Stimulated activated CD8-positive, alpha-beta memory T cell treated with anti-CD3 and anti-CD28 coated beads, Interleukin-12 subunit alpha, Interleukin-12 subunit beta, amount 100 ng/mL, for 24 hours (primary cell): ENCODE measurements around the gene LIMCH1.
"Not testable (repeated sequence)": the region's sequence is repeated elsewhere in the genome, so short reads cannot be mapped to it uniquely, and the experiment has no call there.

Experiments
- DNase-seq: peaks from one replicate; pipeline ENCODE4 v3.0.0-alpha.2; 2020; ENCODE audit errors: extremely low read depth

LIMCH1 gene

DNA sequence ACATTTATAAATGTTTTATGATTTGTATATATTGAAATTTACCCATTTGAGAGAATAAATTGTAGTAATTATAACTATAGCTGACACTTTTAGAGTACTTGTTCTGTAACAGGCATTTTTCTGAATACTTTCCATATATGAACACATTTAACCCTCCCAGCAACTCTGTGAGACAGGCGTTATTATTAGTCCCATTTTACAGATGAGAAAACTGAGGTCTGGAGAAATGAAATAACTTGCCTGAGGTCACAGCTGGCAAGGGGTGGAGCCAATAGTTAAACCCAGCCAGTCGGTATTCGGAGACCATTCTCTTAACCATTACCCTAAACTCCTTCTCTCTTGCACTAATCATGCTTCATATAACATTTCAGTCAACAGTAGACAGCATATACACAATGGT, 72.5 kb downstream of the LIMCH1 start:
- DNase-seq: no peak

DNA sequence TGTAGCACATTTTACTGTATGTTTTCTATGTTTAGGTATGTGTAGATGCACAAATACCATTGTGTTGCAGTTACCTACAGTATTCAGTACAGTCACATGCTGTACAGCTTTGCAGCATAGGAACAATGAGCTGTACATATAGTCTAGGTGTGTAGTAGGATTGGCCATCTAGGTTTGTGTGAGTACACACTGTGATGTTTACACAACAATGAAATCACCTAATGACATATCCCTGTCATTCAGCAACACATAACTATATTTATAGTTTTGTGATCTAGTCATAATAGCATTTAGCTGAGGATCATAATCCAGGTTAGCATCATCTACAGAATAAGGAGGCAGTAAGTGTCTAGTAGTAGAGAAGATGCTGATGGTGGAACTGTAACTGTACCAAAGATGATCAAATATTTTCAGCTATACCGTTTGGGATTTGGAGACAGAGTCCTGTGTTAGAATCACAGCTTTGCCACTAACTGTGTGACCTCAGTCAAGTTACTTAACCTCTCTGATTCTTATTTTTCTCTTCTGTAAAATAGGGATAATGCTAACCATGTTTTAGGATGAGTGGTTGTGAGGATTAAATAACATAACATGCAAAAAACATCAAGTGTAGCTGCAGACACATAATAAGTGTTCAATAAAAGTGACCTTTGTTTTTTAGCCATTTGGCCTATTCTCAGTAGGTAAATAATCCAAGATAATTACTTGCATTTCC, 73.3 kb downstream of the LIMCH1 start:
- no peak for DNase-seq

DNA sequence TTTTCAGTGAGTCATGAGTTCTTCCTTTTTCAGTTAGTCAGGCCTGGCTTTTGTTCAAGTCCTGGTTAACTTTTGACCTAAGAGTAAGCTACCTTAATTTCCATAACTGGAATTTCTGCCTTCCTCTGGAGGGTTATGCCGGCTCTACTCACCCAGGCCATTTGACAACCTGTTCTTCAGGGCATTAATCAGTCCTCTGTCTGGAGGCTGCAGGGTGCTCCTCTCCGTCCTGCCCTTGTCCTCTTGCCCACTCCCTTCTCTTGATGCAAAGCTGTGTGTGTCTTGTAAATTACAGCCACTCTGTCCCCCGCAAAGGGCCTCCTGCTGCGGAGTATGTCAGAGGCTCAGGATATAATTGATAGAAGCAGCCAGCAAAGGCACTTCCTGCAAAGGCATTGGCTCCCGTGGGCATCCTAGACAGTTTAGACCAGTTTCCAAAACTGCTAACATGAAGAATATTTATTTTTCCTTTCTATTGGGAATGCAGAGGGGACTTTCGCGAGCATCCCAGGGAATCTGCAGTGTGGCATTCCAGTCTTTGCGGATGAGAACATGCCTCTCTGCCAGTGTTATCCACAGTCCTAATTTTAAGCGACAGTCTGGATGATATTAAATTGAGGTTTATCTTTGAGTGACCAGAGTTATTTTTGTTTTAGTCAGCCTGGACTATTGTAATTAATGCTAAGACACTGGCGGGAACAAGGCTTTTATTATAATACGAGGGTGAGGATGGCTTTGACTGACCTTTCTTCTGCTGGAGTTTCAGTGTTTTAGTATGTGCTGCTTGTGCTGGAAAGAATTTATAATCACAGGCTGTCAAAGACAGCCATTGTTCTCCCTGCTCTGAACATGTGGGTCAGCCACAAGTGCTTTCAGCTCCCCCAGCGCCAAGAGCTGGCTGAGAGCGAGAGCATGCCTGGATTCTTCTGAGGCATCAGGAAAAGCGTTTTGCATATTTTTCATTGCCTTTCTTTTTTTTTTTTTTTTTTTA, 74.2 kb downstream of the LIMCH1 start:
- no peak for DNase-seq

DNA sequence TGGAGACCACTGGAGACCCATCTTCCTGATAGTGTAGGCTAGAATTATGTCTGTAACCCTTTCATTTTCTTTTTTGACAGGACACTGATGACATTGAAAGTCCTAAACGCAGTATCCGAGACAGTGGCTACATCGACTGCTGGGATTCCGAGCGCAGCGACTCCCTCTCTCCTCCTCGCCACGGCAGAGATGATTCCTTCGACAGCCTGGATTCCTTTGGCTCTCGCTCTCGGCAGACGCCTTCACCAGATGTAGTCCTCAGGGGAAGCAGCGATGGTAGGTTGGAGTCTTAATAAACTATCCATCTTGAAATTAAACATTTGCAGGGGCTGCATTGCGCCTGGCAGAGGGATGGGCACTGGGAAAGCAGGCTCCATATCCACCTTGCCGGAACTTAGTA, 75.4 kb downstream of the LIMCH1 start:
- no peak for DNase-seq

DNA sequence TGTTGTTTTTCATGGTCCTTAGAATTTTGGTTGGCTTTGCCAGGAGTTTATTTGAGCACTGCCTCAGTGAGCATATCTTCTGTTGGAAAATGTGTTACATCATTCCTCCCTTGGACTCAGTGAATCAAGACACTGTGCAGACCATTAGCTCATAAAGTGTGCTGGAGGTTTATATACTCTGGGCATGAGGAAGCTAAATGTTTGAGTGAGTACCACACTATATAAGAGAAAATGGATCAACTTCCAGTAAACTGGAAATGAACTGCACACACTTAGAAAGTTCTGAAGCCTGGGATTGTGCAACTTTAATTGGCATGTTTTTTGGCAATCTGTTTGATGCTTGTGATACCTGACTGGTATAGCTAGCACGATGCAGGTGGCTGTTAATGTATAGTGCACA, 75.9 kb downstream of the LIMCH1 start:
- DNase-seq: no peak

DNA sequence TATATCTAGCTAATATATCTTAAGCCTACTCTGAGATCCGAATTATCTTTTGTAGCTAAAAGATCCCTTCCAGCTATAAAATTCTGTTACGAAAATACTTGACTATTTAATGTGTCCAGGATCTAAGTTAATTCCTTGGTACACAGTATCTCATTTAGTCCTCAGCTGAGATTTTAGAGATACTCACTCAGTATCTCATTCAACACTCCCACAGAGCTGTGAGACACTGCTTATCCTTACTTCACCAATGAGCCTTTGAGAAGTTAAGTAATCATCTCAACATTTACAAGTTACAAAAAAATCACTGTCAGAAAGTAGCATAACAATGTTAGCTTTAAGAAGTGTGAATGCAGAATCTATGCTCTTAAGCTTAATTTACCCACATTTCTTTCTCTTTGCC, 76.6 kb downstream of the LIMCH1 start:
- DNase-seq: no peak

DNA sequence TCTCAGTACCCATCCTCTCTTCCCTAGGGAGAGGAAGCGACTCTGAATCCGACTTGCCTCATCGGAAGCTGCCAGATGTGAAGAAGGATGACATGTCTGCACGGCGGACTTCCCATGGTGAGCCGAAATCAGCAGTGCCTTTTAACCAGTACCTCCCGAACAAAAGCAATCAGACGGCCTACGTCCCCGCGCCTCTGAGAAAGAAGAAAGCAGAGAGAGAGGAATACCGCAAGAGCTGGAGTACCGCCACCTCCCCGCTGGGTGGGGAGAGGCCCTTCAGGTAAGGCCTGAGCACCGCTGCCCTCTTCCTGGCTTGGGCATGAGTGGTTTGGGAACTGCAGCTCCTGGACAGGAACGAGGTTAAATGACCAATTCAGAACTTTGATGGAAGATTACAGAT, 81.2 kb downstream of the LIMCH1 start:
- DNase-seq: no peak

DNA sequence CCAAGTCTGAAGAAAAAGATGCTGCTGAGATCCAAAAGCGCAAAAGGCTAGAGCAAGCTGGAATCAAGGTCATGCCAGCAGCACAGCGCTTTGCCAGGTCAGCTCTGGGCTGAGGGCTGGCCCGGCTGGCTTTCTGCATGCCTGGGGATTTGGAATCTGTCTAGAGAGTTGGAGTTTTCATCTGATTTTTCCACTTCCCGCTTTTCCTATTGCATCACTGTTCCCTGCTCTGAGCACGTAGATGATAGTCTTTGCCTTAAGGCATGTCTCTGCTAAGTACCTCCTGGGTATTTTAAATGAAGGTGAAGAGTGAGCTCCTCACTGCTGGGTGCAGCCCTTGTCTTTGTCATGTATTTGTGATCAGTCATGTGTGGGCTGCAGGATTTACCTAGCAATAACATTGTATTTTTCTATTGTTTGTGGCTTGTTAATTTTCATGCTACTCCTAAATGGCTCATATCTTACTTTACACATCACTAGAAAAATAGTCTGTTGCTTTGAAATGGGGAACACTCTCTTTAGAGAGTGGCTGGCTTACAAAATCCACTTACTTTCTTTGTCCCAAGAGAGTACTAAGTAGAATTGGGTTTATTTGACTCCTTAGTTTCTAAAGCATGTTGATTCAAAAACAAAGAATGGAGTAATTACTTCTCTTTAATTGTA, 82.8 kb downstream of the LIMCH1 start:
- DNase-seq: no peak

DNA sequence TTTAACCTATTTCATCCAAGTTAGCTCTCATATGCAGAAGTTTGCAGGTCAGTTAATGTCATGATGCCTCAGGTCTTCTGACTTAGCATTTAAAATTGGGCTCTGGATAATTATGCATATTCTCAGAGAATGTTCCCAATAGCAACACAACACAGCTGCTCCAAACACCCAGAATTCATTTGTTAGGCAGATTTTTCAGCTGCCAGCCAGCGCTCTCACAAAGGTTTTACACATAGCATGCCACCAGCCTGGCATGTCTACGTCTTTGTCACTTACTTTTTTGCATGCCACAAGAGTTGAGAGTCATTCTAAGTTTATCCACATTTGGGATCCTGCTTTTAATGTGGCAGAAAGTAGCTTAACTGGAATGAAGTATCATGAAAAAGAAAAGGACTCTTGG, 84.8 kb downstream of the LIMCH1 start:
- DNase-seq: no peak

DNA sequence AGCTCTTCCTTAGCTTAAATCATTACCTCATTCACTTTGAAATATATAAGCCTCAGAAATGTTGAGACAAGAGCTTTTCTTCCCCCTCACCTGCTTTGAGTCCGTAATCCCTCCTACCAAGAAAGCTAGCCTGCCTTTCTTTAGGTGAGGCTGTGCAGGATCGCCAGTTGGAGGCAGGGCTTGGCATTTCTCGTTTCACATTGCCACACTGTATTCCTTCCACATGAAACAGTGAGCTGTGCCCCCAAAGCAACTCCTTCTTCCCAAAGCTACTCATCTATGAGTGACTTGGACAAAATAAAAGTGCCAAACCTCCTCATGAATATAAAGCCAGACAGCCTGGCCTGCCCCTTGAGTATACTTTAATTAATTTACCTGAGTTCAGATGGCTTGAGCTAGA, 86.8 kb downstream of the LIMCH1 start:
- DNase-seq: no peak

DNA sequence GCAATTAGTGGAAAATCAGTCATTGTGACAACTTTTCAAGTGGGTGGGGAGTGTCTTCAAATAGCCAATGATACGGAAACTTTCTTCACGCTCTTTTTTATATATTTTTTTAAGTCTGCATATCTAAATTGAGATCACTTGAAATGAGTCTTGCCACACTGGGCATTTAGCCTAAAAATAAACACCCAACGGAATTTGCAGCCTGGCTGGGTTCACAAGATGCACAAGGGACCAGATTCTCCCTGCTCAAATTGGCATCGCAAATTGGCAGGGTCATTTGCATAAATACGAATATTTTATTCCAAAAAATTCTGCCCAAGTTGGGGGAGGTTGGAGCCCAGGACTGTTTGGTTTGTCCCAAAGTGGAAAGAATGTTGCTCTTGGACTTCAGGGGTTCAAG, 87.6 kb downstream of the LIMCH1 start:
- no peak for DNase-seq

DNA sequence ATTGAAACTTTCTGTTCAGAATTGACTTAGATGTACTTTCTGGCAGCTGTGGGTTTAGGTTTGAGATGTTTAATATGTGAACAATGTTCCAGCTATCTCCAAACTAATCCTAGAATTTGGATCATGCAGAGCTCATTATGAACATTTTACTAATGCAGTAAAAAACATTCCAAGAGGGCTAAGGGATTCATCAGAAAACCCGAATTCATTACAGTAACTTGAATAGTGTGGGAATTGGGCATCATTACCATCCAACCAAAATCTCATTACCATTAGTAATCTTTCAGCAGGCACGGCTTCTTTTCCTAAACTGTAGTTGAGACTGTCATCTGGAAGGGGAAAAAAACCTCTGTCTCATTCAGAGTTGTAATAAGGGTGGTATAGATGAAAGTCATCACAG, 91.0 kb downstream of the LIMCH1 start:
- no peak for DNase-seq

DNA sequence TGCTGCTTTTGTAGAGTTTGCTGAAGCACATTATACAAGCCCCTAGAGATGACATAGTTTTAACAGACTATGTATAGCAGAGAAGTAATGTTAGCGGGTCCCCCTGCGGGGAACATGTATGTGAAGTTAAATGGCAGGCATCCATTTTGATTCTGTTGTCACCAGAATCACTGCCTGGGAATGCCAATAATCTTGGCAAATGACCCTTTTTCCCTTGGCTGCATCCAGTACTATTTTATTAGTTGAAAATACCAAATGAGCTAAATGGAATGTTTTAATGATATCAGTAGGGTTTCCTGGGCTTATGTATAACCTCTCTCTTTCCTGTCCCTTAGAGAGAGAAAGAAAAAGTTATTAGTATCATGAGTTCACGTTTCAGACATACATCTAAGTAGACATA, 93.6 kb downstream of the LIMCH1 start:
- no peak for DNase-seq

DNA sequence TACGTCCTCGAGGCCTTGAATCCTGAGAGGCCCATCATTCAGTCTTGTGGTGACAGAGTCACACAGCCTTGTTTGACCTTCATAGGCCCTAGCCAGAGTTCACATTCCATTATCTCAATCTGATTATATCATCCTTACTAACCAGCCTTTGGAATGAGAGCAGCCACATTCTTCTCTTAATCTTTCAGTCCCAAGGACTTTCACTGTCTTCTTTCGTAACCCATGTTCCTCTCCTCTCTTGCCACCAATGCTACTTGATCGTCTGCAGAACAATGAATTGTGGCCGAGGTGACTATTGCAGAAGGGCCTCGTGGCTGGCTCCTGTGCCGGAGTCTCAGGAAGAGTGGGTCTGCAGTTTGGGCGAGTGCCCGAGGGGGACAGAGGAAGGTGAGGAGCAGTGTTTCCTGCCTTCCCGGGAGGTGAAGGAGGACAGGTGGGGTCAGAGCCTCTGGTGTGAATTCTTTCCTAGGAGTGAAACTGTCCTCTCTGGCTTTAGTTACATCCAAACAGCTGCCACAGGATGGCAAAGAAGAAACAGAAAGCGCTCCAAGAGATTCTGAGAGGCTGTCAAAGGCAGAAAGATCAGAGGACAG, 94.6 kb downstream of the LIMCH1 start:
- no peak for DNase-seq

DNA sequence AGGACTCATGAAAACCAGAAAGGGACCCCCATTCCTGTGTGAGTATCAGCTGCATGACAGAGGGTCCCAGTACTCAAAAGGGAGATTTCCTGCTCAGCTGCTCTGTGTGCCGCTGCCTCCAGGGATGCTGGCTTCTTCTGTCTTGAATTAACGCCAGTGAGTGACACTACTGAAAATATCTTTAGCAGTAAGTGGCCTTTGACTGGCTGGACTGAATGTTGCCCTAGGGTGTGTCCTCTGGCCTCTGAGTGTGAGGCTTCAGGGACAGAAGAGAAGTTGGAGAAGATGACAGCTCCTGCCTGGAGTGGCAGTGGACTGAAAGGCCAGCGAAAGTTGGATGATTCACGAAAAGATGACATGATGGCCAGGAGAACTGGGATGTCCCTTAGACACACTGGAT, 95.4 kb downstream of the LIMCH1 start:
- DNase-seq: no peak

DNA sequence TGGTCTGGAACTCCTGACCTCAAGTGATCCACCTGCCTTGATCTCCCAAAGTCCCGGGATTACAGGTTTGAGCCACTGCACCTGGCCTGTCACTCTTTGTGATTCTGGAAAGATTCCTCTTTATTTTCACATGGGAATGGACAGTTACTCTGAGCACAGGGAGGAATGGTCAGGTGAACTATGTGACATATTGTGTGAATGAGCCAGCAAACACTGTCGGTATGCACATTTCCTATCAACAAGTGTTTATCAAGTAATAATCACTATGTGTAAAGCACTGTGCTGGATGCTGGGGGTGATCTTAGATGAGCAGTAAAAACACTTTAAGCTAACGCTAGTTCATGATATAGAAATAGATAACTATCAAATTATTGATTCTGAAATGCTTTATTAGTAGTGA, 97.5 kb downstream of the LIMCH1 start:
- no peak for DNase-seq

DNA sequence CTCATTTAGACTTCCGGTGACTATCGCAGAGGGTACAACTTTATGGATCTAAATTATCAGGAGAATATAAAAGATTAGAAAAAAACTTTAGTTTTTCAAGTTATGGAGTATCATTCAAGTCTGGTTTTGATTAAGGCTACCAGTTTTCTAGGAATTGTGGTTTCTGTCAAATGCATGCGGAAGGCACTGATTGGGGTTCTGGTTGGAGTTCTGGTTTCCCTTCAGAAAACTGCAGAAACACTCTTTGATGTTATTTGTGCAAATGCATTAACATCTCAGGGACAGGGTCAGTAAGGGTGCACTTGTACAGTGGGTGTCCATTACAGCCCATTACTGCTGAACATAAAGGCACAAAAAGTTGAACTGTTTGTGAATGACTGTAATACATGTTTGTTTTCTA, 100.2 kb downstream of the LIMCH1 start:
- no peak for DNase-seq

DNA sequence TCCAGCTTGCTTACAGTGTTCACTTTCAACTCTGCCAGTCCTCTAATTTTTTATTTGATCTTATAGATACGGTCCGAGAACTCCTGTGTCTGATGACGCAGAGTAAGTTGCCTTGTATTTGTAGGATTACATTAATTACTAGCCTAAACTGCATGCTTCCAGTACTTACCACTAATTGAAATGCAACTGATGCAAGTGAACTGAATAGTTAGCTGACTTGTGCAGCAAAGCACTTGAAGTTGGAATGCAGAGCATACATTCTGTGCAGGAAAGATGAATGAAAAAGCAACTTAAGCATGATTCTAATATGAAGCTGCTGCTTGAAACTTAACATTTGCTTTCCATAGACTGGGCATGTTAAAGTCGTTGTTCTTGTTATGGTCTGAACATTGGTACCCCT, 100.9 kb downstream of the LIMCH1 start:
- no peak for DNase-seq

DNA sequence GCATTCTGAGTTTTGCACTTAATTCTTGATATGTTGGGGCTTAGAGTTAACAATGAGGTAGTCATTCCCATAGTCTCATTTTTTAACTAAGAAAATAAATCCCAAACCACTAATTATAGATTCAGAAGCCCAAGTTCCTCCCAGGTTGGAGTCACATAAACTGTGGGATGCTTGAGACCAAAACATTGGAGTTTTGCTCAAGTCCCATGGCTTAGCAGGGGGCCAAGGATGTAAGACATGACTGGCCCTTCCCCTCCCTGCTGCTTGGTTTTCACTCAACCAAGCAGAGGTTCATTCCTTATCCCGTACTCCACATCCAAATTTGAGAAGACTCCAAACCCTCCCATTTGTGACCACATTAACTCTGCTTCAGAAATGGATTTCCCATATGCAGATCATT, 101.3 kb downstream of the LIMCH1 start:
- DNase-seq: no peak

DNA sequence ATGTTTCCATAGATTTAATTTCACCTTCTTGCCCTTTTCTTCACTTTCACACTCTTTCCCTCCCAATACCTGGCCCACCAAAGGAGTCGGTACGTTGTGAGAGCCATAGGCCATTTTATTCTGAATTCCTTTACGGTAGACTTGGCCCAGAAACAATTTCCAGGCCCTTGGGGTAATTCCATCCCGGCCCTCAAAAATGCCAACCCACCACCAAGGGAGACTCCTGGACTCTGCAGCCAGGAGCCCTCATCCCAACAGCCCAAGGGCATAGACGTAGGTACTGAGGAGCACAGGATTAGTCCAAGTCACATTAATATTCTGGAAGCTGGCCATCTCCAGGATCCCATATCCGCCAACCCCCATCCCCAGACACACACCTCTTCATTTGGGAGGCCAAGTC, 102.9 kb downstream of the LIMCH1 start:
- DNase-seq: no peak

DNA sequence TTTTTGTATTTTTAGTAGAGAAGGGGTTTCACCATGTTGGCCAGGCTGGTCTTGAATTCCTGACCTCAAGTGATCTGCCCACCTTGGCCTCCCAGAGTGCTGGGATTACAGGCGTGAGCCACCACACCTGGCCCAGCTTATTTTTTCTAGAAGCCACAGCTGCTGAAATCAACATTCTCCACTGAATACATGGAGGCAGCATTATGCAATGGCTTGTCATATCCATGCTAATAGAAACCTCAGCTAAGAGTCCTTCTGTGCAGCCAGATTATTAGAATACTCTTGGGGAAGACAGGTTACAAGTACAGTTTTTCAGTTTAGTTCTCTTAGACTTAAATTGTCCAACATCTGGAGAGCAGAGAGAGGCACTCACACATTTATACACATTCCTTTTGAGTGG, 104.8 kb downstream of the LIMCH1 start:
- DNase-seq: not testable (repeated sequence)

DNA sequence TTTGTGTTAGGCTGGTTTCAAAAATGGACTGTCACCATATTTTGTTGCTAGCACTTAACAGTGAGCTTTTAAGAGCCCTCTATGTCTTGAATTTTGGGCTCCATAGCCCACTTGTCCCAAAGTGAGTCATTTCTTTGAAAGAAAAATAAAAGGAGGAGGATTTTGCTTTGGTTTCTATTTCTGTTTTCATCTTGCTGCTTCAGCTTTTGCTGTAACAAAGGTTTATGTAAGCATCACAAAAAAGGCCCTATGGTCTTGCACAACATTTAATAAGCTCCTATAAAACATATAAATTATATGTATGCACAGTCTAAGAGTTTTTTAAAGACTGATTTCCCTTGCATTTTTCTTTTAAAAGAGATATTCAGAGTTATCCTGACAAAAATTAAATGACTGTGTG, 105.4 kb downstream of the LIMCH1 start:
- DNase-seq: no peak
